ENCODE measurements around the gene PSMD10. TPM values are rescaled to one million over a fixed set of nuclear protein-coding genes. Genes with fewer than 3 reads are reported as not detected.

The PSMD10 gene
- total RNA-seq, 1 experiment from 2014 or later = 41.1 TPM

- no peaks in the 10 kb centered on the region for H3K4me1 Mint-ChIP-seq (ENCODE audit: low read depth, unreplicated experiment)
- H3K27me3 ChIP-seq (replicated peaks; ENCODE audit: control insufficient read depth, insufficient read depth, low read length) = no peaks in the 10 kb centered on the region
- H3K27me3 Mint-ChIP-seq (ENCODE audit: insufficient read depth, unreplicated experiment) = peaks cover 16% of the 10 kb centered on the region
- H3K4me3 Mint-ChIP-seq (ENCODE audit: unreplicated experiment) = no peak overlapping the region
- ChIA-PET POLR2A (no interaction called here), CTCF (no interaction called here)
- intact Hi-C loops (cut with micrococcal nuclease; ENCODE audit: unreplicated experiment) = loop anchor here (1.0 to 5.0 kb wide), 4 partner anchors 52 to 415 kb away; no protein-coding TSS in a partner anchor
- no peak overlapping the region for H3K4me3 ChIP-seq (ENCODE audit: low read depth, low read length)
- no peaks in the 10 kb centered on the region for H3K4me1 ChIP-seq
- H3K9me3 Mint-ChIP-seq (ENCODE audit: unreplicated experiment) = no peaks in the 10 kb centered on the region
- no peak overlapping the region for H3K27ac Mint-ChIP-seq (ENCODE audit: unreplicated experiment)
- no TSS peak for BruUV-seq (replicated peaks)
- H3K36me3 ChIP-seq (ENCODE audit: control insufficient read depth, insufficient read depth, low read length) = no peaks in the 10 kb centered on the region
- DNase-seq = no peak
- H3K9me3 ChIP-seq = no peaks in the 10 kb centered on the region
- no peaks in the 10 kb centered on the region for H3K36me3 Mint-ChIP-seq (ENCODE audit: insufficient read depth, unreplicated experiment)
- TF ChIP-seq CTCF (IDR thresholded peaks at IDR 0.05; ENCODE audit: insufficient read depth in 1 of 2, low read depth in 1 of 2, low read length in 1 of 2, severe bottlenecking in 1 of 2, unreplicated experiment in 1 of 2) = no peak
These were observed 18.6 kb downstream of the PSMD10 start for GRCh38 chrX:108072746-108073145.

- Mint-ChIP-seq H3K36me3 (ENCODE audit: insufficient read depth, unreplicated experiment) (no peaks in the 10 kb centered on the region), H3K4me3 (ENCODE audit: unreplicated experiment) (no peak overlapping the region), H3K4me1 (ENCODE audit: low read depth, unreplicated experiment) (no peaks in the 10 kb centered on the region), H3K9me3 (ENCODE audit: unreplicated experiment) (no peaks in the 10 kb centered on the region), H3K27ac (ENCODE audit: unreplicated experiment) (no peak overlapping the region), H3K27me3 (ENCODE audit: insufficient read depth, unreplicated experiment) (peaks cover 16% of the 10 kb centered on the region)
- POLR2A ChIA-PET = no interaction called here
- intact Hi-C loops (cut with micrococcal nuclease; ENCODE audit: unreplicated experiment) = loop anchor here (5.0 kb wide), 3 partner anchors 94 to 414 kb away; no protein-coding TSS in a partner anchor
- CTCF ChIA-PET = no interaction called here
- no peak overlapping the region for H3K4me3 ChIP-seq (ENCODE audit: low read depth, low read length)
- DNase-seq = no peak
- H3K4me1 ChIP-seq = no peaks in the 10 kb centered on the region
- H3K9me3 ChIP-seq = no peaks in the 10 kb centered on the region
- BruUV-seq (replicated peaks) = no TSS peak
- no peaks in the 10 kb centered on the region for H3K36me3 ChIP-seq (ENCODE audit: control insufficient read depth, insufficient read depth, low read length)
- TF ChIP-seq CTCF (IDR thresholded peaks at IDR 0.05; ENCODE audit: insufficient read depth in 1 of 2, low read depth in 1 of 2, low read length in 1 of 2, severe bottlenecking in 1 of 2, unreplicated experiment in 1 of 2) = no peak
- no peaks in the 10 kb centered on the region for H3K27me3 ChIP-seq (replicated peaks; ENCODE audit: control insufficient read depth, insufficient read depth, low read length)
These were observed 19.8 kb downstream of the PSMD10 start for GRCh38 chrX:108071578-108071977.

- H3K9me3 Mint-ChIP-seq (ENCODE audit: unreplicated experiment) = no peaks in the 10 kb centered on the region
- H3K4me1 Mint-ChIP-seq (ENCODE audit: low read depth, unreplicated experiment) = no peaks in the 10 kb centered on the region
- Histone ChIP-seq H3K27me3 (replicated peaks; ENCODE audit: control insufficient read depth, insufficient read depth, low read length) (no peaks in the 10 kb centered on the region), H3K9me3 (no peaks in the 10 kb centered on the region), H3K4me3 (ENCODE audit: low read depth, low read length) (no peak overlapping the region), H3K36me3 (ENCODE audit: control insufficient read depth, insufficient read depth, low read length) (no peaks in the 10 kb centered on the region), H3K4me1 (no peaks in the 10 kb centered on the region)
- H3K27ac Mint-ChIP-seq (ENCODE audit: unreplicated experiment) = no peak overlapping the region
- H3K36me3 Mint-ChIP-seq (ENCODE audit: insufficient read depth, unreplicated experiment) = no peaks in the 10 kb centered on the region
- intact Hi-C loops (cut with micrococcal nuclease; ENCODE audit: unreplicated experiment) = loop anchor here (5.0 kb wide), 3 partner anchors 94 to 414 kb away; no protein-coding TSS in a partner anchor
- H3K4me3 Mint-ChIP-seq (ENCODE audit: unreplicated experiment) = no peak overlapping the region
- no peak for DNase-seq
- peaks cover 16% of the 10 kb centered on the region for H3K27me3 Mint-ChIP-seq (ENCODE audit: insufficient read depth, unreplicated experiment)
- ChIA-PET CTCF (interaction anchor here (1.4 kb wide), 1 partner anchor 50 kb away, joined by 3 read pairs; no protein-coding TSS in a partner anchor), POLR2A (no interaction called here)
- TF ChIP-seq CTCF (IDR thresholded peaks at IDR 0.05; ENCODE audit: insufficient read depth in 1 of 2, low read depth in 1 of 2, low read length in 1 of 2, severe bottlenecking in 1 of 2, unreplicated experiment in 1 of 2) = no peak
- no TSS peak for BruUV-seq (replicated peaks)
These were observed 20.5 kb downstream of the PSMD10 start for GRCh38 chrX:108070891-108071290.
